ENCODE data around the gene KIF5C. TPM values are rescaled to one million over a fixed set of nuclear protein-coding genes. Genes with fewer than 3 reads are reported as not detected.

Gene KIF5C
- total and polyA plus RNA-seq, 2 donors (not counting 1 experiment from before 2014, with no cell fraction given), result 0.09 to 0.17 TPM

GRCh38 chr2:148971547-148971946 is 96.5 kb downstream of the KIF5C start:
- H3K27ac ChIP-seq (ENCODE audit: insufficient read depth, low read length), result no peak overlapping the region
- TF ChIP-seq, protein P1, sequence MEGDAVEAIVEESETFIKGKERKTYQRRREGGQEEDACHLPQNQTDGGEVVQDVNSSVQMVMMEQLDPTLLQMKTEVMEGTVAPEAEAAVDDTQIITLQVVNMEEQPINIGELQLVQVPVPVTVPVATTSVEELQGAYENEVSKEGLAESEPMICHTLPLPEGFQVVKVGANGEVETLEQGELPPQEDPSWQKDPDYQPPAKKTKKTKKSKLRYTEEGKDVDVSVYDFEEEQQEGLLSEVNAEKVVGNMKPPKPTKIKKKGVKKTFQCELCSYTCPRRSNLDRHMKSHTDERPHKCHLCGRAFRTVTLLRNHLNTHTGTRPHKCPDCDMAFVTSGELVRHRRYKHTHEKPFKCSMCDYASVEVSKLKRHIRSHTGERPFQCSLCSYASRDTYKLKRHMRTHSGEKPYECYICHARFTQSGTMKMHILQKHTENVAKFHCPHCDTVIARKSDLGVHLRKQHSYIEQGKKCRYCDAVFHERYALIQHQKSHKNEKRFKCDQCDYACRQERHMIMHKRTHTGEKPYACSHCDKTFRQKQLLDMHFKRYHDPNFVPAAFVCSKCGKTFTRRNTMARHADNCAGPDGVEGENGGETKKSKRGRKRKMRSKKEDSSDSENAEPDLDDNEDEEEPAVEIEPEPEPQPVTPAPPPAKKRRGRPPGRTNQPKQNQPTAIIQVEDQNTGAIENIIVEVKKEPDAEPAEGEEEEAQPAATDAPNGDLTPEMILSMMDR (conservative IDR thresholded peaks at IDR 0.05 in 1 of 2, IDR thresholded peaks at IDR 0.05 in 1 of 2; ENCODE audit: low read depth in 1 of 2, low read length in 2 of 2), result no peak
- TF ChIP-seq EZH2 (IDR thresholded peaks at IDR 0.05; ENCODE audit: low read length, missing control alignments), result no peak
- H3K9me3 ChIP-seq (ENCODE audit: control insufficient read depth, insufficient read depth, low read depth, low read length), result no peaks in the 10 kb centered on the region
- H3K36me3 ChIP-seq (ENCODE audit: control insufficient read depth, insufficient read depth, low read length), result no peaks in the 10 kb centered on the region
- H3K4me2 ChIP-seq (ENCODE audit: extremely low read depth, insufficient read depth, low read length), result no peak overlapping the region
- H4K20me1 ChIP-seq (ENCODE audit: control insufficient read depth, extremely low read depth, insufficient read depth, low read length), result no peaks in the 10 kb centered on the region
- no peaks in the 10 kb centered on the region for H3K79me2 ChIP-seq (ENCODE audit: control insufficient read depth, insufficient read depth, low read length)
- H2AFZ ChIP-seq (ENCODE audit: low read length), result no peak overlapping the region
- no peaks in the 10 kb centered on the region for H3K27me3 ChIP-seq (ENCODE audit: control insufficient read depth, insufficient read depth, low read length)
- H3K4me3 ChIP-seq (replicated peaks in 1 of 4; ENCODE audit: control extremely low read depth in 1 of 4, insufficient read depth in 1 of 4, low read depth in 3 of 4, low read length in 4 of 4), result no peak overlapping the region
- no peaks in the 10 kb centered on the region for H3K4me1 ChIP-seq (ENCODE audit: control insufficient read depth, extremely low read depth, insufficient read depth, low read length)
- no peak overlapping the region for H3K9ac ChIP-seq (ENCODE audit: insufficient read depth, low read length)
- DNase-seq (ENCODE audit: low read depth in 2 of 2), result no peak

- Histone ChIP-seq H4K20me1 (ENCODE audit: control insufficient read depth, extremely low read depth, insufficient read depth, low read length) (no peaks in the 10 kb centered on the region), H3K27me3 (ENCODE audit: control insufficient read depth, insufficient read depth, low read length) (no peaks in the 10 kb centered on the region), H2AFZ (ENCODE audit: low read length) (no peak overlapping the region), H3K27ac (ENCODE audit: insufficient read depth, low read length) (no peak overlapping the region), H3K9ac (ENCODE audit: insufficient read depth, low read length) (no peak overlapping the region), H3K4me2 (ENCODE audit: extremely low read depth, insufficient read depth, low read length) (no peak overlapping the region), H3K4me1 (ENCODE audit: control insufficient read depth, extremely low read depth, insufficient read depth, low read length) (no peaks in the 10 kb centered on the region), H3K9me3 (ENCODE audit: control insufficient read depth, insufficient read depth, low read depth, low read length) (no peaks in the 10 kb centered on the region), H3K79me2 (ENCODE audit: control insufficient read depth, insufficient read depth, low read length) (no peaks in the 10 kb centered on the region), H3K36me3 (ENCODE audit: control insufficient read depth, insufficient read depth, low read length) (no peaks in the 10 kb centered on the region), H3K4me3 (replicated peaks in 1 of 4; ENCODE audit: control extremely low read depth in 1 of 4, insufficient read depth in 1 of 4, low read depth in 3 of 4, low read length in 4 of 4) (no peak overlapping the region)
- TF ChIP-seq, protein P1 (conservative IDR thresholded peaks at IDR 0.05 in 1 of 2, IDR thresholded peaks at IDR 0.05 in 1 of 2; ENCODE audit: low read depth in 1 of 2, low read length in 2 of 2), result no peak
- no peak for TF ChIP-seq EZH2 (IDR thresholded peaks at IDR 0.05; ENCODE audit: low read length, missing control alignments)
- DNase-seq (ENCODE audit: low read depth in 2 of 2), result peak in 1 of 2 donors; percentile 13
Measured at GRCh38 chr2:148974095-148974494, 99.1 kb downstream of the KIF5C start.

- H2AFZ ChIP-seq (ENCODE audit: low read length), result no peak overlapping the region
- no peak overlapping the region for H3K4me3 ChIP-seq (replicated peaks in 1 of 4; ENCODE audit: control extremely low read depth in 1 of 4, insufficient read depth in 1 of 4, low read depth in 3 of 4, low read length in 4 of 4)
- H3K9ac ChIP-seq (ENCODE audit: insufficient read depth, low read length), result no peak overlapping the region
- no peaks in the 10 kb centered on the region for H4K20me1 ChIP-seq (ENCODE audit: control insufficient read depth, extremely low read depth, insufficient read depth, low read length)
- no peaks in the 10 kb centered on the region for H3K4me1 ChIP-seq (ENCODE audit: control insufficient read depth, extremely low read depth, insufficient read depth, low read length)
- H3K36me3 ChIP-seq (ENCODE audit: control insufficient read depth, insufficient read depth, low read length), result no peaks in the 10 kb centered on the region
- no peaks in the 10 kb centered on the region for H3K79me2 ChIP-seq (ENCODE audit: control insufficient read depth, insufficient read depth, low read length)
- DNase-seq (ENCODE audit: low read depth in 2 of 2), result no peak
- H3K9me3 ChIP-seq (ENCODE audit: control insufficient read depth, insufficient read depth, low read depth, low read length), result no peaks in the 10 kb centered on the region
- no peak for TF ChIP-seq EZH2 (IDR thresholded peaks at IDR 0.05; ENCODE audit: low read length, missing control alignments)
- TF ChIP-seq, protein P1 (conservative IDR thresholded peaks at IDR 0.05 in 1 of 2, IDR thresholded peaks at IDR 0.05 in 1 of 2; ENCODE audit: low read depth in 1 of 2, low read length in 2 of 2), result no peak
- H3K27ac ChIP-seq (ENCODE audit: insufficient read depth, low read length), result no peak overlapping the region
- H3K27me3 ChIP-seq (ENCODE audit: control insufficient read depth, insufficient read depth, low read length), result no peaks in the 10 kb centered on the region
- no peak overlapping the region for H3K4me2 ChIP-seq (ENCODE audit: extremely low read depth, insufficient read depth, low read length)
Measured at GRCh38 chr2:148978026-148978685, 103.1 kb downstream of the KIF5C start.

All from fibroblast of lung (primary cell).